ENCODE data around the gene APOA4.

Gene APOA4

DNA sequence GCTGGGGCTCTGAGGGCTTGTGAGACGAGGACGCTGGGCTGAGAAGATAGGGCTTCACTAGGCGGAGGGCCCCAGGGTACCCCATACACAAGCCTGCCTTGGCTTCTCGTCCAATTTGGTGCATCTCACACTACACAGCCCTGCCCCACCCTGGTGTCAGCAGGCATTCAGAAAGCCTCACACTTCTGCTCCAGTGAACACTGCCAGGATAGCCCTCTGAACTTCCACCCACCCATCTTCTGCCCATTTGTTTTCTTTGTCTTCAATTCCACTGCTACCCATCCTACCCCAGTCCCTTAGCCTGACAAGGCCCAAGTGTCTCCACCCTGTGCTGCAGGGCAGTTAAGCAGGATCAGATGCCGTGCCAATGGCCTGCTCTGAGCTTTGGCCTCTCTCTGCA, 48.4 kb downstream of the APOA4 start:
- DNase-seq (no peak), ATAC-seq (ENCODE audit: insufficient read depth, low read depth) (no peak)
- H2AFZ ChIP-seq (ENCODE audit: low read depth, low read length), result no peak overlapping the region
- no peak overlapping the region for H3K9ac ChIP-seq (ENCODE audit: low read depth, low read length)
- H3K4me2 ChIP-seq (ENCODE audit: insufficient read depth, low read length), result no peak overlapping the region
- no peaks in the 10 kb centered on the region for H3K9me3 ChIP-seq (ENCODE audit: insufficient read depth, low read length, severe bottlenecking)
- H3K27ac ChIP-seq (ENCODE audit: low read length), result no peak overlapping the region
- peaks cover 34% of the 10 kb centered on the region for H3K4me1 ChIP-seq (ENCODE audit: insufficient read depth, low read length)
- TF ChIP-seq CTCF (IDR thresholded peaks at IDR 0.05; ENCODE audit: borderline replicate concordance, extremely low read depth, low read length, poor library complexity, severe bottlenecking) (no peak), EZH2 (IDR thresholded peaks at IDR 0.05; ENCODE audit: borderline replicate concordance, low read depth, low read length, severe bottlenecking) (no peak)
- H3K79me2 ChIP-seq (ENCODE audit: insufficient read depth, low read length), result peaks cover 30% of the 10 kb centered on the region
- peaks cover 37% of the 10 kb centered on the region for H3K36me3 ChIP-seq (ENCODE audit: insufficient read depth, low read length)
- H4K20me1 ChIP-seq (ENCODE audit: insufficient read depth, low read length), result no peaks in the 10 kb centered on the region
- no peaks in the 10 kb centered on the region for H3K27me3 ChIP-seq (ENCODE audit: insufficient read depth, low read length, poor library complexity)
- no peak overlapping the region for H3K4me3 ChIP-seq (ENCODE audit: low read depth in 1 of 2, low read length in 2 of 2)

- Histone ChIP-seq H4K20me1 (ENCODE audit: insufficient read depth, low read length) (no peaks in the 10 kb centered on the region), H3K4me2 (ENCODE audit: insufficient read depth, low read length) (peak overlapping the region; percentile 96), H3K9ac (ENCODE audit: low read depth, low read length) (peak overlapping the region; percentile 89), H2AFZ (ENCODE audit: low read depth, low read length) (peak overlapping the region; percentile 93), H3K27me3 (ENCODE audit: insufficient read depth, low read length, poor library complexity) (no peaks in the 10 kb centered on the region), H3K9me3 (ENCODE audit: insufficient read depth, low read length, severe bottlenecking) (no peaks in the 10 kb centered on the region), H3K4me1 (ENCODE audit: insufficient read depth, low read length) (peaks cover 34% of the 10 kb centered on the region), H3K79me2 (ENCODE audit: insufficient read depth, low read length) (peaks cover 36% of the 10 kb centered on the region), H3K4me3 (ENCODE audit: low read depth in 1 of 2, low read length in 2 of 2) (peak overlapping the region; percentile 49 to 87; a peak in 3 of 4 replicates), H3K27ac (ENCODE audit: low read length) (peak overlapping the region; percentile 94), H3K36me3 (ENCODE audit: insufficient read depth, low read length) (peaks cover 36% of the 10 kb centered on the region)
- no peak for TF ChIP-seq CTCF (IDR thresholded peaks at IDR 0.05; ENCODE audit: borderline replicate concordance, extremely low read depth, low read length, poor library complexity, severe bottlenecking)
- no peak for TF ChIP-seq EZH2 (IDR thresholded peaks at IDR 0.05; ENCODE audit: borderline replicate concordance, low read depth, low read length, severe bottlenecking)
- DNase-seq, result no peak
- ATAC-seq (ENCODE audit: insufficient read depth, low read depth), result no peak; the same call in 2 of the 3 replicates
Observed at GRCh38 chr11:116773203-116774097, 49.7 kb downstream of the APOA4 start.

DNA sequence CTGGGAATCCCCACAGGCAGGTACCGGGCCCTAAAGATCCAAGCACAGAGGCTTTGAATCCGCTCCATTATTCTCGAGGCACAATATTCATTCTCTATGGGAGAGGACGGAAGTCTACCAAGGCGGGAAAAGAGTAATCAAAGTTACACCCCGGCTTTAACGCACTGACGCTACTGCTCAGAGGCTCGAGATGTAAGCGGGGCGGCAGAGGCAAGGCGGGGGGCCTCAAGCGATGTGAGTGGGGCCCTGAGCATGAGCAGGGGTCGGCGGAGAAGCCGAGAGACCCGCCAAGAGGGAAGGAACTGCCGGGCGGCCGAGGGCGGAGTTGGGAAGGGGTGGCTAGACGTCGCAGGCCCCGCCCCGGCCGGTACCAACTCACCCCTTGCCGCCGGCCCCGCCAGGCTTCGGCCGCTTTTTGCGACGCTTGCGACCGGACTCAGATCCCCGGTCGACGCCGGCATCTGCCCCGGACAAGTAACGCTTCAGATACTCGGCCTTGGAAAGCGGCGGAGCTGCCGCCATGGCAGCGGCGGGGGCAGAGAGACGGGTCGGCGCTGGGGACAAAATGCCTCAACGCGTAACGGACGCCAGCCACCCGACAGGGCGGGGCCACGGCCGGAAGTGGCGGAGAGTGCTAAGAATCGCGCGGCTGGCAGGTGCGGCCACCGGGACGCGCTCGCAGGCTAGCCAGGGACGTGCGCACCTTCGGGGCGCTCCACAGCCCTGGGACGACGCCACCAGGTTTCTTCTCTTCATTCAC, 50.5 kb downstream of the APOA4 start, which contains the start of gene BUD13:
Gene BUD13 (minus strand): TSS at position 545 of the 760 bp plus-strand sequence. CDS start 23 bp downstream, at position 522.
- H3K27me3 ChIP-seq (ENCODE audit: insufficient read depth, low read length, poor library complexity), result no peaks in the 10 kb centered on the region
- peaks cover 34% of the 10 kb centered on the region for H3K4me1 ChIP-seq (ENCODE audit: insufficient read depth, low read length)
- H3K79me2 ChIP-seq (ENCODE audit: insufficient read depth, low read length), result peaks cover 40% of the 10 kb centered on the region
- peak within 1 kb of the TSS; percentile 49 to 87 for H3K4me3 ChIP-seq (ENCODE audit: low read depth in 1 of 2, low read length in 2 of 2)
- DNase-seq (peak; percentile 94), ATAC-seq (ENCODE audit: insufficient read depth, low read depth) (peak; percentile 89)
- H3K9ac ChIP-seq (ENCODE audit: low read depth, low read length), result peak within 1 kb of the TSS; percentile 89
- H3K36me3 ChIP-seq (ENCODE audit: insufficient read depth, low read length), result peaks cover 35% of the 10 kb centered on the region
- peak within 1 kb of the TSS; percentile 93 for H2AFZ ChIP-seq (ENCODE audit: low read depth, low read length)
- peak within 1 kb of the TSS; percentile 94 for H3K27ac ChIP-seq (ENCODE audit: low read length)
- peaks cover under 1% of the 10 kb centered on the region; the same call in 1 of the 2 replicates for H4K20me1 ChIP-seq (ENCODE audit: insufficient read depth, low read length)
- no peaks in the 10 kb centered on the region for H3K9me3 ChIP-seq (ENCODE audit: insufficient read depth, low read length, severe bottlenecking)
- TF ChIP-seq EZH2 (IDR thresholded peaks at IDR 0.05; ENCODE audit: borderline replicate concordance, low read depth, low read length, severe bottlenecking) (no peak), CTCF (IDR thresholded peaks at IDR 0.05; ENCODE audit: borderline replicate concordance, extremely low read depth, low read length, poor library complexity, severe bottlenecking) (peak; percentile 2)
- H3K4me2 ChIP-seq (ENCODE audit: insufficient read depth, low read length), result peak within 1 kb of the TSS; percentile 96

Data from DND-41 (cell line).